Adrenal gland (tissue), 12 donors: ENCODE results near the gene SCFD2. TPM values are rescaled to one million over a fixed set of nuclear protein-coding genes. Genes with fewer than 3 reads are reported as not detected.

Experiments used
- DNase-seq, 7 donors: peaks; one replicate each; pipeline ENCODE4 v3.0.0-alpha.2; 2019 to 2020
- H3K27ac ChIP-seq, 5 donors: fragments of 200-600 bp; sonication (generic) in 4 of 5; 1 replicate in 3 of 5; 2 replicates in 2 of 5; pipeline versions ENCODE4 v1.5.1 to v1.8.0; 2016 to 2020; ENCODE audit warnings: mild to moderate bottlenecking in 1 of 5
- H3K27me3 ChIP-seq: fragments of 200-600 bp; 2 replicates; pipeline ENCODE4 v1.8.0; 2021
- H3K36me3 ChIP-seq, 2 donors: fragments of 200-600 bp; replicated peaks in 1 of 2; 1 replicate in 1 of 2; 2 replicates in 1 of 2; pipeline versions ENCODE4 v1.5.1 to v1.8.0; 2018 to 2022
- H3K4me1 ChIP-seq, 2 donors: fragments of 200-600 bp; replicated peaks in 1 of 2; 1 replicate in 1 of 2; 2 replicates in 1 of 2; pipeline versions ENCODE4 v1.5.1 to v1.8.0; 2018 to 2021
- H3K4me3 ChIP-seq, 4 donors: fragments of 200-600 bp; sonication (generic) in 3 of 4; one replicate each; pipeline ENCODE4 v1.5.1; 2016 to 2018
- H3K9me3 ChIP-seq, 3 donors: fragments of 200-600 bp; sonication (generic) in 1 of 3; replicated peaks in 1 of 3; 1 replicate in 2 of 3; 2 replicates in 1 of 3; pipeline versions ENCODE4 v1.5.1 to v1.8.0; 2016 to 2021
- POLR2A ChIP-seq, 2 donors: fragments of 450-650 bp; IDR thresholded peaks; one replicate each; pipeline ENCODE4 v1.6.1; 2017; ENCODE audit warnings: antibody characterized with exemption in 2 of 2, mild to moderate bottlenecking in 2 of 2, moderate library complexity in 1 of 2
- WGBS, 4 donors: extraction: QIAGEN DNeasy Blood & Tissue Kit in 2 of 4; methylation state at CpG; one replicate each; pipeline versions ENCODE4 v1.1.5 to v1.1.7; 2013 to 2017; 5-methylcytosine and 5-hydroxymethylcytosine counted together
- intact Hi-C, 2 donors: fragments of 100-400 bp; cut with DNase I; formaldehyde crosslinking; loops; one replicate each; pipeline versions ENCODE4 v1.14.1 to v1.15.0; 2022 to 2023
- polyA plus RNA-seq, 3 donors: library from polyadenylated mRNA; stranded (reverse); fragments of 200-250 nt in 2 of 3; fragments of 350-450 nt in 1 of 3; fragmentation: Illumina TruSeq in 1 of 3; extraction: RNeasy Lipid Tissue Mini Kit (QIAGEN cat#74804) in 1 of 3; gene quantifications; one replicate each; pipeline ENCODE4 v1.2.3, GENCODE V29; 2013 to 2014
- total RNA-seq, 9 donors: library from RNA; depleted of rRNA in 4 of 9; stranded (reverse); fragments of >200 nt in 4 of 9; fragments of 120-200 nt in 1 of 9; fragmentation: NEBNext Ultra II Directional in 1 of 9; extraction: Animal tissue kit (Norgen Biotek cat#: 25700) in 1 of 9; gene quantifications; one replicate each; pipeline versions ENCODE4 v1.1.0 to v1.2.4, GENCODE V29; 2013 to 2023
- TF ChIP-seq, protein P1 (sequence below), 6 experiments: fragments of 450-650 bp in 4 of 6; fragments of 200-600 bp in 2 of 6; sonication (generic) in 1 of 6; IDR thresholded peaks; 1 replicate in 5 of 6; 2 replicates in 1 of 6; pipeline versions ENCODE4 v1.5.1 to v1.8.0; 2016 to 2021; ENCODE audit warnings: antibody characterized with exemption in 6 of 6, mild to moderate bottlenecking in 2 of 6, moderate library complexity in 1 of 6
- donor health status: healthy with polysubstance abuse.
- donor health status: Bipolar disorder and iron deficiency.
- donor health status: DM: yes; HTN: yes; CAD: no.
- donor health status: DM: no; HTN: no; CAD: no.
- donor health status: DM: no; HTN: no; CAD: no.
- donor health status: DM: yes; HTN: yes; CAD: no.

SCFD2 gene
- total and polyA plus RNA-seq, 12 donors: 5.2 to 34.9 (median 23.4) TPM

DNA sequence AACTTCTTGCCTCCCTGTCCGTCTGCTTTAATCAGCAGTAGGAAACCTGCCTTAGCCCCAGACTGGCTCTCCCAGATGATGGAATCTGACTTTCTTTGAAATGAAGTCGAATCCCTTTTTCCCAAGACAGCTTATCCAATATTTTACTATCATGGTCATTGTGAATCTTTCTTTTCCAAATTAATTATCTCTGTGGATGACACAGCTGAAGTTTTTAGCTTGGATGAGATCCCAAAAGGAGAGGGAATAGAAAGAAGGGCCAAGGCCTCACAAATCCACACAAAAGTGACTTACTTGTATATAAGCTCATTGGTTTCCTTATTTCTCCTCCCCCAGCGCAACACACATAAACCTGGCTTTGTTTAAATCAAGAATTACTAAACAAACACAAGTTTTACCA lies 403.1 kb downstream of the SCFD2 start:
- Histone ChIP-seq H3K9me3 (no peaks in the 10 kb centered on the region), H3K27ac (peak overlapping the region in 1 of 5 donors; percentile 15), H3K4me3 (no peak overlapping the region), H3K4me1 (peaks cover 18 to 27% of the 10 kb centered on the region in 2 donors), H3K27me3 (no peaks in the 10 kb centered on the region), H3K36me3 (no peaks in the 10 kb centered on the region)
- 59 to 68% (median 61%) methylated on average over 3 of the region's 3 CpGs for WGBS, 4 donors
- intact Hi-C loops: no loop called here
- no peak for DNase-seq
- TF ChIP-seq, protein P1, sequence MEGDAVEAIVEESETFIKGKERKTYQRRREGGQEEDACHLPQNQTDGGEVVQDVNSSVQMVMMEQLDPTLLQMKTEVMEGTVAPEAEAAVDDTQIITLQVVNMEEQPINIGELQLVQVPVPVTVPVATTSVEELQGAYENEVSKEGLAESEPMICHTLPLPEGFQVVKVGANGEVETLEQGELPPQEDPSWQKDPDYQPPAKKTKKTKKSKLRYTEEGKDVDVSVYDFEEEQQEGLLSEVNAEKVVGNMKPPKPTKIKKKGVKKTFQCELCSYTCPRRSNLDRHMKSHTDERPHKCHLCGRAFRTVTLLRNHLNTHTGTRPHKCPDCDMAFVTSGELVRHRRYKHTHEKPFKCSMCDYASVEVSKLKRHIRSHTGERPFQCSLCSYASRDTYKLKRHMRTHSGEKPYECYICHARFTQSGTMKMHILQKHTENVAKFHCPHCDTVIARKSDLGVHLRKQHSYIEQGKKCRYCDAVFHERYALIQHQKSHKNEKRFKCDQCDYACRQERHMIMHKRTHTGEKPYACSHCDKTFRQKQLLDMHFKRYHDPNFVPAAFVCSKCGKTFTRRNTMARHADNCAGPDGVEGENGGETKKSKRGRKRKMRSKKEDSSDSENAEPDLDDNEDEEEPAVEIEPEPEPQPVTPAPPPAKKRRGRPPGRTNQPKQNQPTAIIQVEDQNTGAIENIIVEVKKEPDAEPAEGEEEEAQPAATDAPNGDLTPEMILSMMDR (IDR thresholded peaks at IDR 0.05): no peak
- no peak for TF ChIP-seq POLR2A (IDR thresholded peaks at IDR 0.05)

DNA sequence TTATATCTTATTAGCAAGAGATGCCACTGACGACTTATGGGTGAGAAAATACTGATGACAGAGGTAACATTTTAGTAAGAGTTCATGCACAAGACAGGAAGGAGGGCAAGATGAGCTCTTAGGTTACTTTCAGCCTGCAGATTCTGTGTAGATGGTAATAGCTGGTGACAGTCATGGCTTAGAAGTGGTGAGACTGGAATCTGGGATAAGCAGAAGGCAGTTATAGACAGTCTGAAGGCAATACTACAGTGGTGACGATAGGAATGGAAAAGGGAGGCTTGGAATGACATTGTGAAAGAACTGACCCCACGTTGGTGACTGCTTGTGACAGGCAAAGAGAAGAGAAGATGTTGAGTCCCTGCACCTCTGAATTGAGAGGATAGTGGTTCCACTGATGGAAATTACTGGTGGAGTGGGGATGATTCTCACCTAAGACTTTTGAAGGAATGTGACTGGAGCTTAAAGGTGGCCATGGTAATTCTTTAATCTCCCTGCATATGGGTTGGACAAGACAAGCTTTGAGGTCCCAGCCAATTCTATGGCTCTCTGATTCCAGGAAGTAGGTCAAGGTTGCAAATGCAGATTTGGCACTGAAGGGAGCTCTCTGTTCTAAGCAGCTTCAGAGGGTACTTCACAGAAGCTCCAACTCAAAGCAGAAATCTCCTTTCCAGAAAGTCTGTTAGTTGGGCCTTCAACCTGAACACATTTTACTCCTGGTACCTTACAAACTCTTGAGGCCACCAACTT lies 404.0 kb downstream of the SCFD2 start:
- Histone ChIP-seq H3K27ac (no peak overlapping the region), H3K4me1 (peaks cover 18 to 27% of the 10 kb centered on the region in 2 donors), H3K27me3 (no peaks in the 10 kb centered on the region), H3K36me3 (no peaks in the 10 kb centered on the region), H3K9me3 (no peaks in the 10 kb centered on the region), H3K4me3 (no peak overlapping the region)
- DNase-seq: no peak
- intact Hi-C loops: no loop called here
- TF ChIP-seq POLR2A (IDR thresholded peaks at IDR 0.05): no peak
- TF ChIP-seq, protein P1 (IDR thresholded peaks at IDR 0.05): no peak
- 80 to 93% (median 90%) methylated on average over 3 of the region's 3 CpGs for WGBS, 4 donors

DNA sequence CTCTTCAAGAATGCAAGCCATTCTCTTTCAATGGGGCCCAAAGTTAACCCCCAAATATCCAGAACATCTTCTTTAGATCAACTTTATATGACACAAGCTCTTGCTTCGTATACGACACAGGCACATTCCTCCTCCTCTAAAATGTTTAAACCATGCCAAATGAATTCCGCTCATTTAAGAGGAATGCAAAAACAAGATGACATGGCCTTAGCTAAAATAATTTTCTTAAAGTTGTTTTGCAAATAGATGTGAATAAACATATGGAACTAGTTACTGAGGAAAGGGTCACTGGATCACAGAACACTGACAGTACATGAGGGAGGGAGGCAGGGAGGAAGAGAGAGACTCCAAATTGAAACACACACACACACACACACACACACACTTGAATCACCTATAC lies 406.3 kb downstream of the SCFD2 start:
- Histone ChIP-seq H3K36me3 (no peaks in the 10 kb centered on the region), H3K4me3 (no peak overlapping the region), H3K4me1 (peaks cover 18 to 27% of the 10 kb centered on the region in 2 donors), H3K27me3 (no peaks in the 10 kb centered on the region), H3K27ac (no peak overlapping the region), H3K9me3 (no peaks in the 10 kb centered on the region)
- intact Hi-C loops: no loop called here
- TF ChIP-seq, protein P1 (IDR thresholded peaks at IDR 0.05): no peak
- TF ChIP-seq POLR2A (IDR thresholded peaks at IDR 0.05): no peak
- WGBS, 4 donors: 82 to 88% (median 86%) methylated on average over 3 of the region's 3 CpGs
- DNase-seq: no peak

DNA sequence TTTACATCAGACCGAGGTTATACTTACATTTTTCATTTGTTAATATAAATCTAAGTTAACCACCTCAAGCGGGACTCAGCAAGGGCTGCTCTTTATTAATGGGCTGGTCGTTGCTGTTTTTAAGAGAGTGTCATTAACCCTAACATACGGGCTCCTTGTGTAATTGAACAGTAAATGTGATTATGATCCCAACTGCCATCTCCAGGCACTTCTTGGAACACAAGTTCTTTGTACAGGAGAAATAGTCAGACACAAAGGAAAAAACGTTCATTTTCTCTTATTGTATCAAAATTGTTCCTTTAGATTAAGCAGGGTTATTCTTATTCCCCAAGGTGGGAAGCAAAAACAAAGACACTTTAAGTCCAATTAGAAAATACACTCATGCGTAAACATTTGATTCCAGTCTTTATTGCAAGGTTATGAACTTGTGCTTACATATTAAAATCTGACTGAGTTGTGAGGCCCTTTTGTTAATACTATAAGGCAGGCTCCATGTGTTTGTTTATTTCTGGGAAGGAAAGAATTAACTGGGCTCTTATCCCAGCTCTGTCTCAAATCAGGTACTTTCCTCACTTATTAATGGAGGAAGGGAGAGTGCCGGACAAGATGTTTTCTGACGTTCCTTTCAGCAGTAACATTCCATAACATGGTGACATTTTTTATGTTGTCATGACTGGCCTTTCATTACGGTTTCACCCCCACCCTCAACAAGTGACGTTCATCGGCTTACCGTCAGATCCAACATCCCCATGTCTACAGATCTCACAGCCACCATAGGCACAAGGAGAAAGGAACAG lies 407.8 kb downstream of the SCFD2 start:
- H3K27ac ChIP-seq: no peak overlapping the region
- intact Hi-C loops: no loop called here

More for the DNA sequence above, 407.8 kb downstream of the SCFD2 start:
- no peak for TF ChIP-seq POLR2A (IDR thresholded peaks at IDR 0.05)
- TF ChIP-seq, protein P1 (IDR thresholded peaks at IDR 0.05): no peak
- H3K4me3 ChIP-seq: no peak overlapping the region
- no peaks in the 10 kb centered on the region for H3K27me3 ChIP-seq
- H3K36me3 ChIP-seq: no peaks in the 10 kb centered on the region
- peaks cover 13 to 14% of the 10 kb centered on the region in 2 donors for H3K4me1 ChIP-seq
- DNase-seq: no peak
- H3K9me3 ChIP-seq: no peaks in the 10 kb centered on the region
- 75 to 80% (median 77%) methylated on average over 12 of the region's 12 CpGs for WGBS, 4 donors
